GM12801 (cell line): Measurements from ENCODE around the gene GPR158.

Source experiments
- TF ChIP-seq, protein P1 (sequence below): IDR thresholded peaks from one replicate; pipeline ENCODE4 v1.5.1; 2011; ENCODE audit warnings: control low read depth; ENCODE audit not compliant: insufficient read length; ENCODE audit errors: extremely low read depth

GPR158 gene

DNA sequence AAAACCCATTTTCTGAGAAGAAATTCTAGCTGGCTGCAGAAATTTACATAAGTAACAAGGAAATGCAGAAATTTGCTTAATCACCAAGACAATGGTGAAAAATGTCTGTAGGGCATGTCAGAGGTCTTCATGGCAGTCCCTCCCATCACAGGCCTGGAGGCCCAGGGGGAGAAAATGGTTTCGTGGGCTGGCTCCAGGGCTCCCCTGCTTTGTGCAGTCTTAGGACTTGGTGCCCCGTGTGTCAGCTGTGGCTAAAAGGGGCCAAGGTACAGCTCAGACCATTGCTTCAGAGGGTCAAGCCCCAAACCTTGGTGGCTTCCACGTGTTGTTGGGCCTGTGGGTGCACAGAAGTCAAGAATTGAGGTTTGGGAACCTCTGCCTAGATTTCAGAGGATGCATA, 215.9 kb downstream of the GPR158 start:
- TF ChIP-seq, protein P1, sequence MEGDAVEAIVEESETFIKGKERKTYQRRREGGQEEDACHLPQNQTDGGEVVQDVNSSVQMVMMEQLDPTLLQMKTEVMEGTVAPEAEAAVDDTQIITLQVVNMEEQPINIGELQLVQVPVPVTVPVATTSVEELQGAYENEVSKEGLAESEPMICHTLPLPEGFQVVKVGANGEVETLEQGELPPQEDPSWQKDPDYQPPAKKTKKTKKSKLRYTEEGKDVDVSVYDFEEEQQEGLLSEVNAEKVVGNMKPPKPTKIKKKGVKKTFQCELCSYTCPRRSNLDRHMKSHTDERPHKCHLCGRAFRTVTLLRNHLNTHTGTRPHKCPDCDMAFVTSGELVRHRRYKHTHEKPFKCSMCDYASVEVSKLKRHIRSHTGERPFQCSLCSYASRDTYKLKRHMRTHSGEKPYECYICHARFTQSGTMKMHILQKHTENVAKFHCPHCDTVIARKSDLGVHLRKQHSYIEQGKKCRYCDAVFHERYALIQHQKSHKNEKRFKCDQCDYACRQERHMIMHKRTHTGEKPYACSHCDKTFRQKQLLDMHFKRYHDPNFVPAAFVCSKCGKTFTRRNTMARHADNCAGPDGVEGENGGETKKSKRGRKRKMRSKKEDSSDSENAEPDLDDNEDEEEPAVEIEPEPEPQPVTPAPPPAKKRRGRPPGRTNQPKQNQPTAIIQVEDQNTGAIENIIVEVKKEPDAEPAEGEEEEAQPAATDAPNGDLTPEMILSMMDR = no peak

DNA sequence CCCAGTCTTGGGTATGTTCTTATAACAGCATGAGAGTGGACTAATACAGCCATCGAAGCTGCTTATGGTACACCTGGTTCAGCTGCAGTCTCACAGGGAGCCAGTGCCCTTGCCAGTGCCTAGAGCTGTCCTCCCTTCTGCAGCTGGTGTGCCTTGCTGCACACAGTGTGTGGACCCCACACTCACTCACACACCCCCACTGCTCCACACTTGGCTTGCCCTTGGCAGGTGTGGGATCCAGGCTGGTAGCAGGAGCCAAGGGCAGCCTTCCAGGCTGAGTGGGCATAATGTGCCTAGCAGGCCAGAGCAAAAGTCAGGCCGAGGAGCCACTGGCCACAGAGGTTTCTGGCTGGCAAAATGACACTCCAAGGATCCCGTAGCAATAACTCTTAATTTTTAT, 217.3 kb downstream of the GPR158 start:
- TF ChIP-seq, protein P1 = no peak

DNA sequence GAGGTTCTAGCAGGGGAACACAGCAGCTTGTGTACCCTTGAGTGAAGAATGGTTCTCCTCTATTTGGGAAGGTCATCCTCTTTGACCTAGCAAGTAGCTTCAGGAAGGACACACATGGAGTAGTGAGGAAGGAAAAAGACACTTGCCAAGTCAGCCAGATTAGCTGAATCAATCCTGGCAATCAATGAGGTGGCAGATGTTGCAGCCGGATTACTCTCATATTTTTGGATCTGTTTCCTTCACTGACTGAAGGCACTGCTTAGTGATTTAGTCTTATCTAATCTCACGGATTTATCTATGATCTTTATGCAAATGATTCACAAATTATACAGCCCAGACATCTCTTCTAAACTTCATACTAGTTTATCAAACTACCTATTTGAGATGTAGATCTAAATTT, 218.8 kb downstream of the GPR158 start:
- TF ChIP-seq, protein P1 = no peak

GRCh38 chr10:25398680-25399079, 223.9 kb downstream of the GPR158 start:
- TF ChIP-seq, protein P1 = no peak

DNA sequence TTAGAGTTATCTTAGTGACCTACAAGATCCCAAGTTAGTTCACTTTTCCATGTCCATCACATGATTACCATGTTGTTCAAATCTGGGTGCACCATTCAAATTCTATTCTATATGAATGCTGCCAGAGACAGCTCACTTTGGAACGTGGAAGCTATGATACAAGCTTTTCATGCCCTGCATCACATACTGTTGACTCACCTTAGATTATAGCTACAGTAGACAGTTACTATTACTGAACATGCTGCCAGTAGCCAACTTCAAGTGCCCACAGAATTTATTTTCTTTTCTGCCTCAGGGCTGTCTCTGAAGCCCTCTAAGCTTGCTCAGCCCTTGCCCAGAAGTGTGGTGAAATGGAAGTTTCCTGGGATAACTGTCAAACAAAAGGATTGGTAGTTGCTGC, 231.1 kb downstream of the GPR158 start:
- TF ChIP-seq, protein P1 = no peak

- TF ChIP-seq, protein P1 = no peak
These were observed 242.8 kb downstream of the GPR158 start for GRCh38 chr10:25417611-25418010.

DNA sequence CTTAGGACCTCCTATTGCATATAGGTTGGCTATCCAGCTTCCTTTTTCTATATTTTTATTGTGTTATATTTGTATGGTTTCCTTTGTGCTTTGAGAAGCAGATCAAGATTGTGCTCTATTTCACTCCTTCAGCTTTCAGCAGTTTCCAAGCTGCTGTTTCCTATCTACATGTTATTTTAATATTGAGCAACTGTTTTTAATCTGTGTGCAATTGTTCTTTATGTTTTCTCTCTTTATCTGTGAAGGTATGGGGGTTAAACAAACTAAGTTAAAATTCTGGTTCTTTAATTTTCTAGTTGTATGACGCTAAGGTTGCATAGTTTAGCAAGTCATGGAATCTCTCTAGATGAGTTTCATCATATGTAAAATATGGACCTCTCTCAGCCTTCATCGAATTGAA, 251.0 kb downstream of the GPR158 start:
- TF ChIP-seq, protein P1 = no peak

DNA sequence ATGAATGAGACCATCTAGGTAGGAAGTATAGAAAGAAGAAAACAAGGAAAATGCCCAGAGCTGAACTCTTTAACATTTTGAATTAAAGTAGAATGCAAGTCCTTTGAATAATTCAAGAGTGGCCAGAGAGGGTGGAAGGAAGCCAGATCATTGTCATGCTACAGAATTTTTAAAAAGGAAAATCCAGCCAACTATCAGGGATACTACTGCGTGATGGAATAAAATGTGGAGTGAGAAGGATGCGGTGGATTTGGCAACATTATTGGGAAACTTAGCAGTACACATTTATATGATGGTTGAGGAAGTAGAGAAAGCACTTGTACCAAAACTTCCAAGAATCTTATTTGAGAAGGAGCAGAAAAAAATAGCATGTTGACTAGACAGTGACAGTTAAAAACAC, 261.6 kb downstream of the GPR158 start:
- TF ChIP-seq, protein P1 = no peak
